CD14-positive monocyte (primary cell): ENCODE measurements around the gene HEBP1. TPM values are rescaled to one million over a fixed set of nuclear protein-coding genes. Genes with fewer than 3 reads are reported as not detected.
"Not testable (repeated sequence)": the region's sequence is repeated elsewhere in the genome, so short reads cannot be mapped to it uniquely, and the experiment has no call there.

Source experiments
- DNase-seq, 3 donors: peaks; one replicate each; pipeline ENCODE4 v3.0.0-alpha.2; 2011 to 2022
- H2AFZ ChIP-seq: 2 replicates; pipeline ENCODE4 v1.6.0; 2012; ENCODE audit warnings: mild to moderate bottlenecking, low read depth, low read length, inconsistent platforms; ENCODE audit not compliant: insufficient read depth, poor library complexity, severe bottlenecking
- H3K27ac ChIP-seq, 2 donors: 1 replicate in 1 of 2; 2 replicates in 1 of 2; pipeline ENCODE4 v1.5.1; 2012 to 2013; ENCODE audit warnings: low read length in 2 of 2, control low read depth in 1 of 2, inconsistent platforms in 1 of 2, low read depth in 1 of 2, mild to moderate bottlenecking in 1 of 2
- H3K27me3 ChIP-seq, 2 donors: one replicate each; pipeline versions ENCODE4 v1.6.0 to v1.6.1; 2011 to 2013; ENCODE audit warnings: low read length in 2 of 2; ENCODE audit not compliant: control insufficient read depth in 2 of 2, insufficient read depth in 2 of 2
- H3K36me3 ChIP-seq, 2 donors: replicated peaks in 1 of 2; 1 replicate in 1 of 2; 2 replicates in 1 of 2; pipeline versions ENCODE4 v1.5.1 to v1.6.1; 2012 to 2013; ENCODE audit warnings: low read length in 2 of 2, control low read depth in 1 of 2, inconsistent platforms in 1 of 2, mild to moderate bottlenecking in 1 of 2; ENCODE audit not compliant: insufficient read depth in 2 of 2, control insufficient read depth in 1 of 2
- H3K4me1 ChIP-seq, 2 donors: 1 replicate in 1 of 2; 2 replicates in 1 of 2; pipeline versions ENCODE4 v1.5.1 to v1.6.1; 2012 to 2013; ENCODE audit warnings: low read length in 2 of 2, control low read depth in 1 of 2, inconsistent platforms in 1 of 2, mild to moderate bottlenecking in 1 of 2, moderate library complexity in 1 of 2; ENCODE audit not compliant: insufficient read depth in 2 of 2, control insufficient read depth in 1 of 2
- H3K4me2 ChIP-seq: replicated peaks from 2 replicates; pipeline ENCODE3; 2012; ENCODE audit warnings: low read length, moderate library complexity, mild to moderate bottlenecking; ENCODE audit not compliant: poor library complexity, severe bottlenecking; ENCODE audit errors: extremely low read depth
- H3K4me3 ChIP-seq, 3 experiments: fragments of 200-600 bp in 1 of 3; sonication (generic) in 1 of 3; replicated peaks in 1 of 3; 1 replicate in 2 of 3; 2 replicates in 1 of 3; pipeline ENCODE4 v1.5.1; 2011 to 2013; ENCODE audit warnings: low read length in 3 of 3, mild to moderate bottlenecking in 3 of 3, control low read depth in 2 of 3, low read depth in 2 of 3, inconsistent platforms in 1 of 3, moderate library complexity in 1 of 3
- H3K79me2 ChIP-seq: 2 replicates; pipeline ENCODE4 v1.6.0; 2012; ENCODE audit warnings: mild to moderate bottlenecking, control low read depth, inconsistent platforms, low read length, moderate library complexity; ENCODE audit not compliant: insufficient read depth
- H3K9ac ChIP-seq: 2 replicates; pipeline ENCODE4 v1.6.0; 2017; ENCODE audit warnings: low read length, mild to moderate bottlenecking; ENCODE audit not compliant: insufficient read depth, poor library complexity, severe bottlenecking
- H3K9me3 ChIP-seq, 2 donors: replicated peaks in 1 of 2; 1 replicate in 1 of 2; 2 replicates in 1 of 2; pipeline versions ENCODE4 v1.5.1 to v1.6.1; 2012 to 2013; ENCODE audit warnings: low read length in 2 of 2, control low read depth in 1 of 2; ENCODE audit not compliant: control insufficient read depth in 1 of 2, insufficient read depth in 1 of 2
- H4K20me1 ChIP-seq: 2 replicates; pipeline ENCODE4 v1.6.0; 2012; ENCODE audit warnings: mild to moderate bottlenecking, low read length, control low read depth, moderate library complexity; ENCODE audit not compliant: insufficient read depth
- H3K27ac Mint-ChIP-seq, 7 donors: one replicate each; pipeline ENCODE4 v1.8.0; 2020; ENCODE audit warnings: mild to moderate bottlenecking in 7 of 7, mixed read lengths in 7 of 7, moderate library complexity in 6 of 7, inconsistent platforms in 2 of 7
- H3K27me3 Mint-ChIP-seq, 3 donors: one replicate each; pipeline ENCODE4 v1.8.0; 2021 to 2022; ENCODE audit warnings: low read depth in 3 of 3, mild to moderate bottlenecking in 3 of 3, mixed read lengths in 3 of 3, moderate library complexity in 3 of 3, inconsistent platforms in 1 of 3
- H3K36me3 Mint-ChIP-seq, 2 donors: one replicate each; pipeline ENCODE4 v1.8.0; 2020; ENCODE audit warnings: mixed read lengths in 2 of 2, inconsistent platforms in 1 of 2, mild to moderate bottlenecking in 1 of 2
- H3K4me1 Mint-ChIP-seq: one replicate; pipeline ENCODE4 v1.8.0; 2020; ENCODE audit warnings: mild to moderate bottlenecking, mixed read lengths
- H3K4me3 Mint-ChIP-seq, 2 donors: one replicate each; pipeline ENCODE4 v1.8.0; 2020; ENCODE audit warnings: mild to moderate bottlenecking in 2 of 2, mixed read lengths in 2 of 2, moderate library complexity in 1 of 2
- H3K9me3 Mint-ChIP-seq, 7 donors: one replicate each; pipeline ENCODE4 v1.8.0; 2020 to 2022; ENCODE audit warnings: mixed read lengths in 7 of 7, mild to moderate bottlenecking in 6 of 7, moderate library complexity in 6 of 7, inconsistent platforms in 2 of 7
- CTCF ChIP-seq: fragments of 200-600 bp; IDR thresholded peaks from one replicate; pipeline ENCODE4 v1.8.0; 2022; ENCODE audit warnings: antibody characterized with exemption, mild to moderate bottlenecking
- WGBS: methylation state at CpG from one replicate; pipeline ENCODE4 v1.1.5; 2013; ENCODE audit warnings: missing lambda C conversion rate; ENCODE audit not compliant: insufficient coverage; 5-methylcytosine and 5-hydroxymethylcytosine counted together
- intact Hi-C, 2 donors: fragments of 100-400 bp; cut with micrococcal nuclease; formaldehyde crosslinking; loops; one replicate each; pipeline versions ENCODE4 v1.15.0 to v1.15.1; 2023
- polyA plus RNA-seq, 3 donors: library from polyadenylated mRNA; depleted of rRNA in 1 of 3; unstranded in 2 of 3; stranded (reverse) in 1 of 3; fragments of 300-500 nt in 2 of 3; fragments of >200 nt in 1 of 3; fragmentation: Illumina TruSeq in 2 of 3; gene quantifications; 1 replicate in 2 of 3; 2 replicates in 1 of 3; pipeline ENCODE4 v1.2.3, GENCODE V29; 2012 to 2021

The HEBP1 gene
- polyA plus RNA-seq, 3 donors = 33.4 to 89.3 (median 71.3) TPM

DNA sequence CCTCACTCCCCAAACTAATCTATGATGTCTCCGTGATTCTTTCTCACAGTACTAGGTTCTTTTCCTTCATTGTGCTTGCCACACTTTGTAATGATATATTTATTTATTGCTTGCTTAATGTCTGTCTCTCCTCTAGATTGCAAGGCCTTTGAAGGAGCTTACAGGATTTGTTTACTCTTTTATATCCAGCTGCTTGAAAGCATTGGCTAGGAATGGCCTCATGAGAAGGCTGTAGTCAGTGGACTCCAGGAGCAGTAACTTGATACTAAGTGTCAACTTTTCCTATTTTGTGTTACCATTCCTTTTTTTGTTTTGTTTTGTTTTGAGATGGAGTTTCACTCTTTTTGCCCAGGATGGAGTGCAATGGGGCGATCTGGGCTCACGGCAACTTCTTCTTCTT, 36.8 kb upstream of the HEBP1 start:
- H3K4me2 ChIP-seq = no peak overlapping the region

DNA sequence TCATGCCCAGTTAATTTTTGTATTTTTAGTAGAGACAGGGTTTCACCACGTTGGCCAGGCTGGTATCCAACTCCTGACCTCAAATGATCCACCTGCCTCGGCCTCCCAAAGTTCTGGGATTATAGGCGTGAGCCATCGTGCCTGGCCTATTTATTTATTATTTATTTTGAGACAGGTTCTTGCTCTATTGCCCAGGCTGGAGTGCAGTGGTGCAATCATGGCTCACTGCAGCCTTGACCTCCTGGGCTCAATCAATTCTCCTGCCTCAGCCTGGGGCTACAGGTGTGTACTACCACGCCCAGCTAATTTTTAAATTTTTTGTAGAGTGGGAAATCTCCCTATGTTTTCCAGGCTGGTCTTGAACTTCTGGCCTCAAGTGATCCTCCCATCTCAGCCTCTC, 35.3 kb upstream of the HEBP1 start:
- H3K27ac Mint-ChIP-seq = not testable (repeated sequence)

More for the DNA sequence above, 36.8 kb upstream of the HEBP1 start:
- H3K27me3 Mint-ChIP-seq = peaks cover 0 to 2% (median 0%) of the 10 kb centered on the region in 3 donors
- no peak for DNase-seq
- Histone ChIP-seq H3K9ac (no peak overlapping the region), H3K36me3 (no peaks in the 10 kb centered on the region), H3K9me3 (no peaks in the 10 kb centered on the region), H3K79me2 (no peaks in the 10 kb centered on the region), H3K27ac (no peak overlapping the region), H4K20me1 (no peaks in the 10 kb centered on the region), H3K4me1 (no peaks in the 10 kb centered on the region), H3K27me3 (no peaks in the 10 kb centered on the region), H3K4me3 (no peak overlapping the region), H2AFZ (no peak overlapping the region)
- WGBS = 100% methylated on average over 2 of the region's 3 CpGs
- TF ChIP-seq CTCF = no peak
- H3K27ac Mint-ChIP-seq = no peak overlapping the region
- H3K4me1 Mint-ChIP-seq = peaks cover 4% of the 10 kb centered on the region
- H3K36me3 Mint-ChIP-seq = no peaks in the 10 kb centered on the region
- peaks cover 0 to 4% (median 0%) of the 10 kb centered on the region in 7 donors for H3K9me3 Mint-ChIP-seq
- H3K4me3 Mint-ChIP-seq = no peak overlapping the region
- intact Hi-C loops = no loop called here

More for the DNA sequence above, 35.3 kb upstream of the HEBP1 start:
- H3K4me2 ChIP-seq, H3K79me2 ChIP-seq, DNase-seq, H3K4me3 Mint-ChIP-seq, H3K9me3 Mint-ChIP-seq, H3K9me3 ChIP-seq, H3K4me1 ChIP-seq, H3K27me3 ChIP-seq, H2AFZ ChIP-seq, H4K20me1 ChIP-seq, H3K9ac ChIP-seq, H3K36me3 ChIP-seq, H3K4me1 Mint-ChIP-seq, H3K36me3 Mint-ChIP-seq, intact Hi-C loops, H3K27me3 Mint-ChIP-seq, H3K4me3 ChIP-seq, H3K27ac ChIP-seq: not testable (repeated sequence)
- WGBS = no CpG with 5 or more reads among the region's 5 CpGs
